GM21529 (cell line): ENCODE measurements around the gene CDK11B.
"Not testable (repeated sequence)": the region's sequence is repeated elsewhere in the genome, so short reads cannot be mapped to it uniquely, and the experiment has no call there.

Experiments used
- ATAC-seq: cut with Tn5 transposase; IDR thresholded peaks from one replicate; pipeline ENCODE4 v1.9.1; 2021; ENCODE audit not compliant: unreplicated experiment

CDK11B gene

GRCh38 chr1:1600861-1601563 is 57.8 kb downstream of the CDK11B start:
- no peak for ATAC-seq

DNA sequence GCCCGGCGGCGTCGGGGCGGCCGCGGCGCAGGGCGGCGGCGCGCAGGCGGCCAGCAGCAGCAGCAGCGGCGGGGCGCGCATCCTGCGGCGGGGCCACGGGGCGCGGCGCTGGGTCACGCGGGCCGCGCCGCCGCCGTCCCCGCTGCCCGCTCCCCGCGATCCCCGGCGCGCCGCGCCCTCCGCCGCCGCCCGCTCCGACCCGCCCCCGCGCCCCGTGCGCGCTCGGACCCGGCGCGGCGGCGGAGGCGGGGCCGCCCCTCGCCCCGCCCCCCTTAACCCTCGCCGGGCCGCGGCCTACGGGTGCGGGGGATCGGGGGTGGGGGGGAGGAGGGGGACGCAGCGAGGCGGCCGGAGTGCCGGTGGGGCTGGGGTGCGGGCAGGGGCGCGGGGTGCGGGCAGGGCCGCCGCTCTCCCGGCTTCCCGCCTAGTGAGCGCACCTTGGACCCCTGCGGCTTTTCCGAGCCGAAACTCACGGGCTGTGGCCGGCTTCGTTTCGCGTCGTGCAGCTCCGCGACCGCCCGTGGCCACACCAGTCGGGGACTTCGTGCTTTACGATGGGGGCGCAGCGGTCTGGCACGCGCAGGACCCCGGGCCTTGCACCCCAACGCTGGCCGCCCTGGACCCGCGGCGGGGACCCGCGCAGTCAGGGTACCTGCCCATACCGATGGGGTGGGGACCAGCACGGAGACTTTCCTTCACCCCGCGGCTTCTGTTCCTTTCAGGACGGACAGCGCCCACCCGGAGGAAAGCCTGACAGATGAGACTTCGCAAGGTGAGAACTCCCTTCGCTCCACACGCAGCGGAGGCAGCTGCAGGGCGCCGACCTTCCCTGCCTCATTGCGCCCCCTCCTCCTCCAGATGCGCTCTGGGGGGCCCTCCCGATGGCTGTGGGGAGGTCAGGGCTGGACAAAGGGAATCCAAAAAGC is 58.6 kb downstream of the CDK11B start, which contains the start of gene FNDC10:
FNDC10 (minus strand) TSS at position 201 of the 926 bp plus-strand sequence; CDS start at position 81, 120 bp downstream.
- no peak for ATAC-seq

GRCh38 chr1:1599030-1599934 is 59.5 kb downstream of the CDK11B start:
- no peak for ATAC-seq

DNA sequence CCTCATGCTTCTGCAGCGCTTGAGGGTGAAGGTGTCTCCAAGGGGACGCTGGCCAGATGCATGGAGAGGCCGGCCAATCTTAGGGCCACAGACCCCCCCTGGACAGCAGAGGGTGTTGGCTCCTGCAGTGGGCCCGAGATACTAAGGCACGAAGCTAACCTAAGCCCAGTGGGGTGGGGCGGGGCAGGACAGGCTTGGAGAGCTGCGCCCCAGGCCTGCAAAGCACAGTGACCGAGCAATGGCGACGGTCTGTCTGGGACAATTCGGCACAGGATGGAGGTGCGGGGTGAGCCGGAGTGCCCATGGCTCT is 60.1 kb downstream of the CDK11B start:
- no peak for ATAC-seq

GRCh38 chr1:1598051-1598719 is 60.6 kb downstream of the CDK11B start:
- no peak for ATAC-seq

DNA sequence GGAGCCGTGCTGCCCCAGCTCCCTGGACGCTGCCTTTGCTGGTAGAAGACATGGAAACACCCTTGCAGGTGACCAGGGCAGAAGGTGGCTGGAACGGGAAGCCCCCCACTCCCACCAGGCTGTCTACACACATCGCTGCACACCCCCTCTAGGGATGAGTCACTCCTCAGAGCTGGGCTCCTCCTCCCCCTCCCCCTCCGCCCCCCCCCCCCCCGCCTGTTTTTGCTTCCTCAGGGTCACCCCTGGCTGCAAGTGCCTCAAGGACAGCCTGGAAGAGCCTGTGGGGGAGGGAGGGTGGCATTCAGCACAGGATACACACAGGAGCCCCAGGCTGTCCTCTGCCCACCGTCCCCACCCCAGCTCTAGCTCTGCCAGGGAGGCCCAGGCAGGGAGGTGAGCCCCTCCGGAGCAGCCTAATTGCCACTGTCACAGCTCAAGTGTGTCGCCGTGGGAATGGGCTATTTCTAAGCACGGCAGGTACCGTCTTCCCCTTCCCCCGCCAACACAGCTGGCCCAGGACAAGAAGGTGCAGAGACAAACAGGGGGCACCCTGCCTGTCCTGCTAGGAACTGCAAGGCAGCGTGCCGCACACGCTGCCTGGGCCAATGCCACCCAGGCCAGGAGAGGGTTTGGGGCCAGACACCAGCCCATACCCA is 61.4 kb downstream of the CDK11B start:
- ATAC-seq: no peak

GRCh38 chr1:1596493-1597274 is 62.1 kb downstream of the CDK11B start:
- no peak for ATAC-seq

- not testable (repeated sequence) for ATAC-seq
Measured at GRCh38 chr1:1595341-1595740, 63.5 kb downstream of the CDK11B start.

- no peak for ATAC-seq
Measured at GRCh38 chr1:1594602-1595260, 64.1 kb downstream of the CDK11B start.

DNA sequence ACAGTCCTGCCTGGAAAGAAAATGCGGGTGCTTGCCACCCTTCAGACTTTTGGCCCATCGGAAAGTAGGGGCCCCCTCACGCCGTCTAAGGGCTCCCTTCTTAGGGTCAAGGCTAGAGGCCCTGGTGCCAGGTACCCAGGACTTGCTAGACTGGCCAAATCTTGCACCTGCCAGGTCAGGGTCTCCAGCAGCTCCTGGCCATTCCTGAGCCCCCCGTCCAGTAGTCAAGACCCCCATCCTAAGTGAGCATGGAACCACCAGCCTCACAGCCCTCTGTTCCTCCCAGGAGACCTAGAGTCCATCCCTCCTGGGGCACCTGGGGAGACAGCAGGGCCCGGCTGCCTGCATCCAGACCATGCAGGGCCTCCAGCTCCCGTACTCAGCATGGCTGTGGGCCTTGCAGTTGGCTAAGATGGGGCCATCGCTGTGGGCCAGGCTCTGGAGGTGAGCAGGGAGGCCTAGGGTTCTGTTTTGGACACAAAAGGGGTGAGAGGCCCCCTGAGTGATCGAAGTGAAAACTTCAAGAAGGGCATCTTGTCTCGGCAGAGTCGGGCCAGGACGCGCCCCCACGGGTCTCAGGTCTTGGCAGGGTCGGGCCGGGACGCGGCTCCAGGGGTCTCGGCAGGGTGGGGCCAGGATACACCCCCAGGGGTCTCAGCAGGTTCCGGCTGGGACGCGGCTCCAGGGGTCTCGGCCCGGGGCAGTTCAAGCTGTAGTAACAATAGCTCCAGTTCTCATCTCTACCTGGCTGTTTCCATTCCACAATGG is 64.8 kb downstream of the CDK11B start:
- no peak for ATAC-seq

DNA sequence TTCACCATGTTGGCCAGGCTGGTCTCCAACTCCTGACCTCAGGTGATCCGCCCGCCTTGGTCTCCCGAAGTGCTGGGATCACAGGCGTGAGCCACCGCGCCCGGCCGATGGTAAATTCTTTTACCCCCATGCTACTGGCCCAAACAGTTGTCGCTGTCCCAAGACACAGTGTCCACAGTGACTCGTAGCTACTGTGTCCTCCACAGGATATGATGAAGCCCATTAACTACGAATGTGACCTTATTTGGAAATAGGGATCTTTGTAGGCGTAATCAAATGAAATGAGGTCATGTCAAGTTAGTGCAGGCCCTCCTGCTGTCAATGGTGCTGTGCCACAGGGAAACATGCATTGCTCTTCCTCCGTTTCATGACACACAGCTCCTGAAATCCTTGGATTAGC is 67.4 kb downstream of the CDK11B start:
- no peak for ATAC-seq
